ENCODE data around the gene GMNC.
A peak's percentile ranks its signal among the peaks of the same experiment; 100 is the strongest.

Gene GMNC

GRCh38 chr3:190854062-190854461 lies 8.4 kb downstream of the GMNC start:
- Histone ChIP-seq H3K4me1 (ENCODE audit: control insufficient read depth, insufficient read depth, low read depth, low read length) (peaks cover 1% of the 10 kb centered on the region), H3K4ac (ENCODE audit: low read depth in 1 of 2, low read length in 2 of 2) (no peak overlapping the region), H3K4me3 (ENCODE audit: insufficient read depth in 1 of 2, low read depth in 1 of 2, low read length in 2 of 2) (no peak overlapping the region), H2BK12ac (ENCODE audit: low read length in 2 of 2) (no peak overlapping the region), H3K27ac (ENCODE audit: low read length, poor library complexity, severe bottlenecking) (no peak overlapping the region), H3K27me3 (ENCODE audit: control insufficient read depth in 1 of 2, insufficient read depth in 1 of 2, low read length in 2 of 2) (no peaks in the 10 kb centered on the region), H2AFZ (ENCODE audit: low read depth, low read length) (no peak overlapping the region), H3K18ac (ENCODE audit: low read depth in 1 of 2, low read length in 2 of 2) (no peak overlapping the region), H4K8ac (ENCODE audit: low read length) (no peak overlapping the region), H3K9ac (ENCODE audit: low read length) (no peak overlapping the region), H2BK15ac (ENCODE audit: low read depth, poor library complexity, severe bottlenecking) (no peak overlapping the region), H3K4me2 (ENCODE audit: low read length, poor library complexity, severe bottlenecking) (no peak overlapping the region), H4K91ac (ENCODE audit: low read length) (no peak overlapping the region), H3K36me3 (ENCODE audit: control insufficient read depth in 1 of 2, insufficient read depth in 2 of 2, low read depth in 1 of 2, low read length in 2 of 2) (no peaks in the 10 kb centered on the region), H2BK5ac (ENCODE audit: low read depth, low read length, poor library complexity, severe bottlenecking) (no peak overlapping the region), H3K9me3 (ENCODE audit: control insufficient read depth, low read length) (no peaks in the 10 kb centered on the region), H3K14ac (ENCODE audit: low read length in 2 of 2) (no peak overlapping the region), H3K23ac (ENCODE audit: low read length in 2 of 2) (no peak overlapping the region), H2BK120ac (ENCODE audit: low read depth, low read length) (no peak overlapping the region), H2AK5ac (ENCODE audit: low read length, severe bottlenecking) (no peak overlapping the region), H3K79me1 (replicated peaks; ENCODE audit: low read length, poor library complexity, severe bottlenecking) (no peaks in the 10 kb centered on the region)
- DNase-seq = no peak
- 100% methylated on average over 4 of the region's 4 CpGs for WGBS

GRCh38 chr3:190853464-190853863 lies 9.0 kb downstream of the GMNC start:
- Histone ChIP-seq H2BK120ac (ENCODE audit: low read depth, low read length) (no peak overlapping the region), H3K9me3 (ENCODE audit: control insufficient read depth, low read length) (no peaks in the 10 kb centered on the region), H4K91ac (ENCODE audit: low read length) (no peak overlapping the region), H3K79me1 (replicated peaks; ENCODE audit: low read length, poor library complexity, severe bottlenecking) (no peaks in the 10 kb centered on the region), H2BK15ac (ENCODE audit: low read depth, poor library complexity, severe bottlenecking) (no peak overlapping the region), H3K4ac (ENCODE audit: low read depth in 1 of 2, low read length in 2 of 2) (no peak overlapping the region), H3K36me3 (ENCODE audit: control insufficient read depth in 1 of 2, insufficient read depth in 2 of 2, low read depth in 1 of 2, low read length in 2 of 2) (no peaks in the 10 kb centered on the region), H3K4me3 (ENCODE audit: insufficient read depth in 1 of 2, low read depth in 1 of 2, low read length in 2 of 2) (no peak overlapping the region), H3K18ac (ENCODE audit: low read depth in 1 of 2, low read length in 2 of 2) (no peak overlapping the region), H3K4me2 (ENCODE audit: low read length, poor library complexity, severe bottlenecking) (no peak overlapping the region), H2AFZ (ENCODE audit: low read depth, low read length) (no peak overlapping the region), H3K27ac (ENCODE audit: low read length, poor library complexity, severe bottlenecking) (no peak overlapping the region), H4K8ac (ENCODE audit: low read length) (no peak overlapping the region), H3K4me1 (ENCODE audit: control insufficient read depth, insufficient read depth, low read depth, low read length) (peaks cover 1% of the 10 kb centered on the region), H3K9ac (ENCODE audit: low read length) (no peak overlapping the region), H2BK12ac (ENCODE audit: low read length in 2 of 2) (no peak overlapping the region), H3K27me3 (ENCODE audit: control insufficient read depth in 1 of 2, insufficient read depth in 1 of 2, low read length in 2 of 2) (no peaks in the 10 kb centered on the region), H2AK5ac (ENCODE audit: low read length, severe bottlenecking) (no peak overlapping the region), H2BK5ac (ENCODE audit: low read depth, low read length, poor library complexity, severe bottlenecking) (no peak overlapping the region), H3K14ac (ENCODE audit: low read length in 2 of 2) (no peak overlapping the region), H3K23ac (ENCODE audit: low read length in 2 of 2) (no peak overlapping the region)
- 63% methylated on average over 1 of the region's 1 CpG for WGBS
- DNase-seq = no peak

- no peak for DNase-seq
- H2BK12ac ChIP-seq (ENCODE audit: low read length in 2 of 2) = no peak overlapping the region
- H3K23ac ChIP-seq (ENCODE audit: low read length in 2 of 2) = no peak overlapping the region
- H3K79me1 ChIP-seq (replicated peaks; ENCODE audit: low read length, poor library complexity, severe bottlenecking) = no peaks in the 10 kb centered on the region
- H2BK120ac ChIP-seq (ENCODE audit: low read depth, low read length) = no peak overlapping the region
- no peak overlapping the region for H2AK5ac ChIP-seq (ENCODE audit: low read length, severe bottlenecking)
- H3K4me3 ChIP-seq (ENCODE audit: insufficient read depth in 1 of 2, low read depth in 1 of 2, low read length in 2 of 2) = no peak overlapping the region
- H2BK15ac ChIP-seq (ENCODE audit: low read depth, poor library complexity, severe bottlenecking) = no peak overlapping the region
- H3K27ac ChIP-seq (ENCODE audit: low read length, poor library complexity, severe bottlenecking) = no peak overlapping the region
- no peak overlapping the region for H4K91ac ChIP-seq (ENCODE audit: low read length)
- H3K4me2 ChIP-seq (ENCODE audit: low read length, poor library complexity, severe bottlenecking) = no peak overlapping the region
- H3K9ac ChIP-seq (ENCODE audit: low read length) = no peak overlapping the region
- H3K4me1 ChIP-seq (ENCODE audit: control insufficient read depth, insufficient read depth, low read depth, low read length) = peaks cover 1% of the 10 kb centered on the region
- H3K18ac ChIP-seq (ENCODE audit: low read depth in 1 of 2, low read length in 2 of 2) = no peak overlapping the region
- no peak overlapping the region for H3K4ac ChIP-seq (ENCODE audit: low read depth in 1 of 2, low read length in 2 of 2)
- no CpG with 5 or more reads among the region's 1 CpG for WGBS
- H3K27me3 ChIP-seq (ENCODE audit: control insufficient read depth in 1 of 2, insufficient read depth in 1 of 2, low read length in 2 of 2) = no peaks in the 10 kb centered on the region
- H4K8ac ChIP-seq (ENCODE audit: low read length) = no peak overlapping the region
- H2BK5ac ChIP-seq (ENCODE audit: low read depth, low read length, poor library complexity, severe bottlenecking) = no peak overlapping the region
- H3K9me3 ChIP-seq (ENCODE audit: control insufficient read depth, low read length) = no peaks in the 10 kb centered on the region
- no peak overlapping the region for H2AFZ ChIP-seq (ENCODE audit: low read depth, low read length)
- H3K14ac ChIP-seq (ENCODE audit: low read length in 2 of 2) = peak overlapping the region in 1 of 2 experiments; percentile 74
- H3K36me3 ChIP-seq (ENCODE audit: control insufficient read depth in 1 of 2, insufficient read depth in 2 of 2, low read depth in 1 of 2, low read length in 2 of 2) = no peaks in the 10 kb centered on the region
Observed at GRCh38 chr3:190849607-190850006, 12.9 kb downstream of the GMNC start.

- H4K91ac ChIP-seq (ENCODE audit: low read length) = no peak overlapping the region
- H3K9me3 ChIP-seq (ENCODE audit: control insufficient read depth, low read length) = no peaks in the 10 kb centered on the region
- no peak for DNase-seq
- H2BK120ac ChIP-seq (ENCODE audit: low read depth, low read length) = no peak overlapping the region
- no peak overlapping the region for H3K27ac ChIP-seq (ENCODE audit: low read length, poor library complexity, severe bottlenecking)
- H2AFZ ChIP-seq (ENCODE audit: low read depth, low read length) = no peak overlapping the region
- no peaks in the 10 kb centered on the region for H3K27me3 ChIP-seq (ENCODE audit: control insufficient read depth in 1 of 2, insufficient read depth in 1 of 2, low read length in 2 of 2)
- peak overlapping the region in 1 of 2 experiments; percentile 74 for H3K14ac ChIP-seq (ENCODE audit: low read length in 2 of 2)
- no peaks in the 10 kb centered on the region for H3K36me3 ChIP-seq (ENCODE audit: control insufficient read depth in 1 of 2, insufficient read depth in 2 of 2, low read depth in 1 of 2, low read length in 2 of 2)
- H3K79me1 ChIP-seq (replicated peaks; ENCODE audit: low read length, poor library complexity, severe bottlenecking) = no peaks in the 10 kb centered on the region
- no peak overlapping the region for H3K18ac ChIP-seq (ENCODE audit: low read depth in 1 of 2, low read length in 2 of 2)
- H3K23ac ChIP-seq (ENCODE audit: low read length in 2 of 2) = no peak overlapping the region
- no peak overlapping the region for H2BK5ac ChIP-seq (ENCODE audit: low read depth, low read length, poor library complexity, severe bottlenecking)
- H4K8ac ChIP-seq (ENCODE audit: low read length) = no peak overlapping the region
- H2BK15ac ChIP-seq (ENCODE audit: low read depth, poor library complexity, severe bottlenecking) = no peak overlapping the region
- no peak overlapping the region for H2AK5ac ChIP-seq (ENCODE audit: low read length, severe bottlenecking)
- H3K4ac ChIP-seq (ENCODE audit: low read depth in 1 of 2, low read length in 2 of 2) = no peak overlapping the region
- H3K4me1 ChIP-seq (ENCODE audit: control insufficient read depth, insufficient read depth, low read depth, low read length) = peaks cover 1% of the 10 kb centered on the region
- no peak overlapping the region for H3K4me3 ChIP-seq (ENCODE audit: insufficient read depth in 1 of 2, low read depth in 1 of 2, low read length in 2 of 2)
- no peak overlapping the region for H3K9ac ChIP-seq (ENCODE audit: low read length)
- WGBS = no CpG with 5 or more reads among the region's 3 CpGs
- no peak overlapping the region for H2BK12ac ChIP-seq (ENCODE audit: low read length in 2 of 2)
- no peak overlapping the region for H3K4me2 ChIP-seq (ENCODE audit: low read length, poor library complexity, severe bottlenecking)
Observed at GRCh38 chr3:190848870-190849269, 13.6 kb downstream of the GMNC start.

Data from mesenchymal stem cell (in vitro differentiated cells and primary cell).